ENCODE results near the gene PITPNC1.
A peak's percentile ranks its signal among the peaks of the same experiment; 100 is the strongest.

Gene PITPNC1

GRCh38 chr17:67707442-67707841, 330.4 kb downstream of the PITPNC1 start:
- TF ChIP-seq CTCF (IDR thresholded peaks at IDR 0.05; ENCODE audit: borderline replicate concordance, control extremely low read depth, extremely low read depth, insufficient read depth, missing control alignments), result no peak
- in situ Hi-C loops (cut with MboI; ENCODE audit: low sequenced_read_pairs, unreplicated experiment), result no loop called here
- DNase-seq (ENCODE audit: low spot score), result no peak

- no peak for TF ChIP-seq CTCF (IDR thresholded peaks at IDR 0.05; ENCODE audit: borderline replicate concordance, control extremely low read depth, extremely low read depth, insufficient read depth, missing control alignments)
- in situ Hi-C loops (cut with MboI; ENCODE audit: low sequenced_read_pairs, unreplicated experiment), result no loop called here
- DNase-seq (ENCODE audit: low spot score), result no peak
Measured at GRCh38 chr17:67708378-67708777, 331.3 kb downstream of the PITPNC1 start.

- in situ Hi-C loops (cut with MboI; ENCODE audit: low sequenced_read_pairs, unreplicated experiment), result no loop called here
- DNase-seq (ENCODE audit: low spot score), result no peak
- TF ChIP-seq CTCF (IDR thresholded peaks at IDR 0.05; ENCODE audit: borderline replicate concordance, control extremely low read depth, extremely low read depth, insufficient read depth, missing control alignments), result no peak
Measured at GRCh38 chr17:67711916-67712315, 334.8 kb downstream of the PITPNC1 start.

GRCh38 chr17:67712375-67712774, 335.3 kb downstream of the PITPNC1 start:
- in situ Hi-C loops (cut with MboI; ENCODE audit: low sequenced_read_pairs, unreplicated experiment), result no loop called here
- no peak for TF ChIP-seq CTCF (IDR thresholded peaks at IDR 0.05; ENCODE audit: borderline replicate concordance, control extremely low read depth, extremely low read depth, insufficient read depth, missing control alignments)
- no peak for DNase-seq (ENCODE audit: low spot score)

GRCh38 chr17:67713169-67713568, 336.1 kb downstream of the PITPNC1 start:
- no peak for TF ChIP-seq CTCF (IDR thresholded peaks at IDR 0.05; ENCODE audit: borderline replicate concordance, control extremely low read depth, extremely low read depth, insufficient read depth, missing control alignments)
- in situ Hi-C loops (cut with MboI; ENCODE audit: low sequenced_read_pairs, unreplicated experiment), result no loop called here
- no peak for DNase-seq (ENCODE audit: low spot score)

- in situ Hi-C loops (cut with MboI; ENCODE audit: low sequenced_read_pairs, unreplicated experiment), result no loop called here
- TF ChIP-seq CTCF (IDR thresholded peaks at IDR 0.05; ENCODE audit: borderline replicate concordance, control extremely low read depth, extremely low read depth, insufficient read depth, missing control alignments), result no peak
- no peak for DNase-seq (ENCODE audit: low spot score)
Measured at GRCh38 chr17:67716405-67716798, 339.3 kb downstream of the PITPNC1 start.

- peak; percentile 29 for DNase-seq (ENCODE audit: low spot score)
- TF ChIP-seq CTCF (IDR thresholded peaks at IDR 0.05; ENCODE audit: borderline replicate concordance, control extremely low read depth, extremely low read depth, insufficient read depth, missing control alignments), result no peak
- in situ Hi-C loops (cut with MboI; ENCODE audit: low sequenced_read_pairs, unreplicated experiment), result no loop called here
Measured at GRCh38 chr17:67717192-67717623, 340.1 kb downstream of the PITPNC1 start.
